GM18861 (cell line): ENCODE measurements around the gene MAZ.
"Not testable (repeated sequence)": the region's sequence is repeated elsewhere in the genome, so short reads cannot be mapped to it uniquely, and the experiment has no call there.

Source experiments
- ATAC-seq: cut with Tn5 transposase; IDR thresholded peaks from one replicate; pipeline ENCODE4 v1.9.1; 2021; ENCODE audit not compliant: unreplicated experiment

Gene MAZ

DNA sequence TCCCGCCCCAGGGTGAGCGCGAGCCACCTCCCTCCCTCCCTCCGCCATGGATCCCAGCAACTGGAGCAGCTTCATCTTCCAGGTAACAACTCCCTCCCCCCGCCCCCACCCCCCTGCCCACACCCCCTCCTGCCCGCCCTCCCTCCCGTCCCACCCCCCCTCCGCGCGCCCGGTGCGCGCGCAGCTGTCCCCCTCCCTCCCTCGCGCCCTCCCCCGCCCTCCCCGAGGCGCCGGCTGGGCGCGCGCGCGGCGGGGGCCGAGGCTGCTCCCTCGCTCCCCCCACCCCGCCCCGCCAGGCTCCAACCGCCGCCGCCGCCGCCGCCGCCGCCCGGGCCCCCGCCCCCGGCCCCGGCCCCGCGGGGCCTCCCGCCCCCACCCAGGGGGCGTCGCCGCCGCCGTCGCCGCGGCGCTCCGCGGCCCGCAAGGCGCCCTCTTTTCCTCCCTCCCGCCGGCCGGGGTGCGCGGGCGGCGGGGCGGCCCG lies at the start of gene MAZ:
MAZ (plus strand) TSS at position 431 of the 481 bp plus-strand sequence. CDS start 173 bp downstream, outside the sequence.
- no peak for ATAC-seq

DNA sequence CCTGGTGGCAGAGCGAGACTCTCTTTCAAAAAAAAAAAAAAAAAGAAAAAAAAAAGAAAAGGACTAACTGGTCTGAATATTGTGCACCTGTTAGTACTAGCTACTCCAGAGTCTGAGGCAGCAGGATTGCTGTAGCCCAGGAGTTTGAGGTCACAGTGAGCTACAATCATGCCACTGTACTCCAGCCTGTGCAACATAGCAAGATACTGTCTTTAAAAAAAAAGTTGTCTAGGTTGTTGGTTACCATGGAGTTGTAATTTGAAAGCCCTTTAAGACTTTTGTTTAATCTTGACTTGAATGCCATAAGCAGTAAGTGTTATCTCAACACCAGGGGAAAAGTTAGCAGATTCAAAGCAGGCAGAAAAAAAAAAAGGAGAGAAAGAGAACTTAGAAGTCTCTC lies 49.7 kb upstream of the MAZ start:
- no peak for ATAC-seq

DNA sequence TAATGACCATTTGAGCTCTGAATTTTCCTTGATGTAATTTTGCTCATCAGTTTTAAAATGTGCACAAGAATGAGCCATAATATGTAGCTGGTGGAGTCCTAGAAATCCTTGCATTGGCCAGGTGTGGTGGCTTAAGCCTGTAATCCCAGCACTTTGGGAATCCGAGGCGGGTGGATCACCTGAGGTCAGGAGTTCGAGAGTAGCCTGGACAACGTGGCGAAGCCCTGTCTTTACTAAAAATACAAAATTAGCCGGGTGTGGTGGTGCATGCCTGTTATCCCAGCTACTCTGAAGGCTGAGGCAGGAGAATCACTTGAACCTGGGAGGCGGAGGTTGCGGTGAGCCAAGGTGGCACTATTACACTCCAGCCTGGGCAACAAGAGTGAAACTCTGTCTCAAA lies 49.2 kb upstream of the MAZ start:
- ATAC-seq: not testable (repeated sequence)

DNA sequence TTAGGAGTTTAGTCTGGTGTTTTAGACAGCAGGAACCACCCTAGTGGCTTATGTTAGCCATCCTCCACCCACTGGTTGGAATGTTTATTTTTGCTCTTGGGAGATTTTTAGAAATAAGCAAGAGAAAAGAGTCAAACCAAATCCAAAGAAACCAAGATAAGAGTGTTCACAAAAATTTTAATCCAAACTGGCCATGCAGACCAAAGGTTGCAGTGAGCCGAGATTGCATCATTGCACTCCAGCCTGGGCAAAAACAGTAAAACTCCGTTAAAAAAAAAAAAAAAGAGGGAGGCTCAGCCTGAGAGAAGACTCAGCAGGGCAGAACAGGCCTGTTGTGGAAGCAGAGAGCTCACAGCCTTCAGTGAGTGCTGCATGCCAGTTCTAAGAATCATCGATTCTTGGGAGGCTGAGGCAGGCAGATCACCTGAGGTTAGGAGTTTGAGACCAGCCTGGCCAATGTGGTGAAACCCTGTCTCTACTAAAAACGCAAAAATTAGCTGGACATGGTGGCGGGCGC lies 48.3 kb upstream of the MAZ start:
- no peak for ATAC-seq

DNA sequence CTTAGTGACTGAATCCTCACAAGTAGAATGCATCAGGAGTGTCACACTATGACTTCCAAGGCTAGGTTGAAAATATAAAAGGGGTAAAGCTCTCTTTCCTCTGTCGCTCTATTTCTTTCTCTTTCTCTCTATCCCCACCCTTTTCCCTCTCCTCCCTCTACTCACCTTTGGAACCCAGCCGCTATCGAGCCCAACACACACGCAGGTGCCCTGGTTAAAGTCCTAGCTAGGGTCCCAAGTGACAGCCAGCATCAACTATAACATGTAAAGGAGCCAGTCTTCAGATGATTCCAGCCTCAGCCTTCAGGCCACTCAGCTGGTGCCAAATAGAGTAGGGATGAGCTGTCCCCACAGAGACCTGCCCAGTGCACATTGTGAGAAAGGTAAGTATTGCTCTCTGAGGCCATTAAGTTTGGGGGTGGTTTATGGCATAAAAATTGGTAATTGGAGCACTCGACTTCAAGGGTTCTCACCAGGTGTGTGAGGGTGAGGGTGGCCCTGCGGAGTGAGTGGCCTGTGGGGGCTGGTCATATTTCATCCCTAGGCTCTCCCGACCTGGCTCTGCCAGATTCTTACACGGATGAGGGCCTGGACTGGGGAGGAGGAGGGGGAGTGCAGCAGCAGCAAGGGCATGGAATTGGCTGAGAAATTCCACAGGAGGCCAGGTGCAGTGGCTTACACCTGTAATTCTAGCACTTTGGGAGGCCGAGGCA lies 45.6 kb upstream of the MAZ start:
- no peak for ATAC-seq

DNA sequence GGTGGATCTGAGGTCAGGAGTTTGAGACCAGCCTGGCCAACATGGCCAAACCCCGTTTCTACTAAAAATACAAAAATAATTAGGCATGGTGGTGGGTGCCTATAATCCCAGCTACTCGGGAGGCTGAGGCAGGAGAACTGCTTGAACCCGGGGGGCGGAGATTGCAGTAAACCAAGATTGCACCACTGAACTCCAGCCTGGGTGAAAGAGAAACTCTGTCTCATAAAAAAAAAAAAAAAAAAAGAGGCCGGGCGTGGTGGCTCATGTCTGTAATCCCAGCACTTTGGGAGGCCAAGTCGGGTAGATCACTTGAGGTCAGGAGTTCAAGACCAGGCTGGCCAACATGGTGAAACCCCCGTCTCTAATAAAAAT lies 45.1 kb upstream of the MAZ start:
- not testable (repeated sequence) for ATAC-seq

DNA sequence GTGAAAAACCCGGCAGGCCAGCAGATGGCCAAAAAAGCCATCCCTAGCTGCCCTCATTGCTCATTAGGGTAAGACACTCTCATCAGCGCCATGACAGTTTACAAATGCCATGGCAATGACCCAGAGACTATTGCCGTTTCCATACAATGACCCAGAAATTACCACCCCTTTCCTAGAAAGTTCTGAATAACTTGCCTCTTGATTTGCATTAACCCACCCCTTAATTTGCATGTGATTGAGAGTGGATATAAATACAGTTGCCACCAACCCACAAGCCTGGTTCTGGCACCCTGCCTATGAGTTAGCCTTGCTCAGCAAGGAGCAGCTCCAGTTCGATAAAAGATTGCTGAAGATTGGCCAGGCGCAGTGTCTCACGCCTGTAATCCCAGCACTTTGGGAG lies 44.4 kb upstream of the MAZ start:
- no peak for ATAC-seq

DNA sequence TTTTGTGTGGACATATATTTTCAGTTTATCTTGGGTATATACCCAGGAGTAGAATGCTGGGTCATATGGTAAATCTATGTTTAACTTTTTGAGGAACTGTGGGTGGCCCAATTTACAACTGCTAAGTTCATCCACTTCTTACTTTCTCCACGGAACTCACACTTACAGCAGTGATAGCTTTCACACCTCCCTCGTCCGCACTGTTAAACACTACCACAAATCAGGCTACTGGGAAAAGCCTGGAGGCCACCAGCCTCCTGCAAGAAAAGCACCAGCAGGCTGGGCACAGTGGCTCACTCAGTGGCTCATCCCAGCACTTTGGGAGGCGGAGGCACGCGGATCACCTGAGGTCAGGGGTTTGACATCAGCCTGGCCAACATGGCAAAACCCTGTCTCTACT lies 43.0 kb upstream of the MAZ start:
- ATAC-seq: no peak

DNA sequence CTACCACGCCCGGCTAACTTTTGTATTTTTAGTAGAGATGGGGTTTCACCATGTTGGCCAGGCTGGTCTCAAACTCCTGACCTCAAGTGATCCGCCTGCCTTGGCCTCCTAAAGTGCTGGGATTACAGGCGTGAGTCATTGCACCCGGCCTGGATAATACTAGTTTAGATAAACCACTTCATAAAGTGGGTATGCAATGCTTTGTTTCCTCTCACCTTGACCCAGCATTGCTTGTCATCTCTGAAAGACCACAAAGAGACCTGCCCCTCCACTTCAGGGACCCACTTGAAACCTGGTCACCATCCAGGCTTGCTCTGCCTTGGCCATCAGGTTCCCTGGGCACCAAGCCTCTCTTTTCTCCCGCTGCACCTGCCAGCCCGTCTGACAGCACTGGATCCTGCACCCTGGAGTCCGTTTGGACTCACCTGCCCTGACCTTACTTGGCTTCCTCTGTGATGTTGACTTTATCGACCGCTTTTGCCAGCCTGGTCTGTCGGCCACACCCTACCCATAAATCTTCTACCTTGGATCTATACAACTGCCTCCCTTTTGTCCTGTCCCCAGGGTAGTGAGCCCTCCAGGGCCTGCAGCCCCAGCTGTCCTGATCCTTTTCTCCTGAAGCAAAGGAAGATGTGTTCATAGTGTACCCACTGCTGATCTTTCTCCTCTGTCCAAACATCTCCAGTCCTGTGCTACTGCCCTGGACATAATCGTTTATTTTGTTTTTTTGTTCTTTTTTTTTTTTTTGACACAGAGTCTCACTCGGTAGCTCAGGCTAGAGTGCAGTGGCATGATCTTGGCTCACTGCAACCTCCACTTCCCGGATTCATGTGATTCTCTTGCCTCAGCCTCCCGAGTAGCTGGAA lies 40.9 kb upstream of the MAZ start:
- ATAC-seq: no peak

DNA sequence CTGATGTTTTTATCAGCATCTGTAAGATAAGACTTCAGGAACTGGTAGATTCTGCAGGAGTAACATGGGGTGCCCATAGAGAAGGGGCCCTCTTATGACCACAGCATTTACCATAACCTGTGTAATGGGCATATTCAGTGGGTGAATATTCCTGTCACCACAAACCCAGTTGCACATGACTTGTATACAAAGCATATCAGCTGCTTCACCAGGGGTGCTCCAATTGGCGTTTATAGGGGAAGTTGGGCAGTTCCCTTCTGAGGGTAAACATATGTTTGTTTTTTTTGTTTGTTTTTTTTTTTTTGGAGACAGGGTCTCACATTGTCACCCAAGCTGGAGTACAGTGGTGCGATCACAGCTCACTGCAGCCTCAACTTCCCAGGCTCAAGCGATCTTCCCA lies 39.8 kb upstream of the MAZ start:
- no peak for ATAC-seq

DNA sequence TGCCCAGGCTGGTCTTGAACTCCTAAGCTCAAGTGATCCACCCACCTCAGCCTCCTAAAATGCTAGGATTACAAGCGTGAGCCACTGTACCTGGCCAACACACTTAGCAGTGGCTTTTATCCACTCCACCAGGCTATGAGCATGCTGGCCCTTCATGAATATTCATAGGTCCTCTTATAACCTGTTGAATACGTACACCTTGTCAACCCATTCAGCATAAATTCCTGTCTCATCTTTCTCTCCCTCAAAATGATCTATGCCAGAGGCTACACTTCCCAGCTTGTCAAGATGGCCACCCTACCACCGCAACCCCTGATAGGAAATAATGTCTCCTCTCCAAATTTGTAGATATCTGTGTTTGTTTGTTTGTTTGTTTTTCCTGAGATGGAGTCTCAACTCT lies 39.3 kb upstream of the MAZ start:
- ATAC-seq: no peak

DNA sequence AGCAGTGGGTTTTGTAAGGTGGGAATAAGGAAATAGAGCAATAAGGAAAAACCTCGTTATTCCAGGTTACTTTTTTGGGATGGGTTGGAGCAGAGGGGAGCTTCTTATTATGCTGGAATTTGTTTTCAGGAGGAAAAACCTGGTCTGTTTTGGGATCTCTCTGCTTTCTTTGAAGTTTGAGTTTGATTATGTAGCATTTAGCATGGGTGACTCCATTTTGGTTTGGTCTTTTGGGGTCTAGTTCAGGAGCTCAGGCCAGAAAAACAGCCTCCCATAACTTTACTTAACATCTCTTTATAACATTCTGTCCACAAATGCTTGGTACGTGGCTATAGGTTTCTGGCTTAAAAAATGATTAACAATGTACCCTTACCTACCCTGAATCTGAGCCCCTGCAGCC lies 36.8 kb upstream of the MAZ start:
- no peak for ATAC-seq

DNA sequence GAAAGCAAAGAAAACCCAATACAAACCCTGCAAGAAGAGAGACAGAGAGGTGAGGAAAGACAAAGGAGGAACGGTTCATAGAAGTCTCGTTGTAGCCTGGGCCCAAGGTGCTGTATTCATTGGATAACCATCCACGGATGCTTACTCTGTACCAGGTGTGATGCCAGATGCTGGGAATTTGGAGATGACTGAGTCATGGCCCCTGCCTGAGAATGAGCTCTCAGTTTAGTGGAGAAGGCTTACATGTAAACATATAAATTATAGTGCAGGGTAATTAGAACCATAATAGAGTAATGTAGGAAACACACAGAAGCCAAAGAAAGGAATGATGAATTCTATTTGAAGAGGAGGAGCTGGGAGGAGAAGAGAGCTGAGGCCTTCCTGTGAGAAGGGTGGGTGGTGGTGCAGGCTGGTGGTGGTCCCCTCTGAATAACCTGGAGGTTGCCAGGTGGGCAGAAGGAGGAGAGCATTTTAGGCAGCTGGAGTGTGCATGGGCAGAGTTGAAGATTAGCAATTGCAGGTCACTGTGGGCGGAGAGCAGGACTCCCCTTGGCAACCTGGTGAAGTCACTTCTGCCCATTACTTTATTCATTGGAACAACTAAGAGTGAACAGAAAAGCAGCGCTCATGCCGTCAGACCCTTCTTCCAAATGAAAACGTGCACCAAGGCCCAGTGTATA lies 35.9 kb upstream of the MAZ start:
- no peak for ATAC-seq

DNA sequence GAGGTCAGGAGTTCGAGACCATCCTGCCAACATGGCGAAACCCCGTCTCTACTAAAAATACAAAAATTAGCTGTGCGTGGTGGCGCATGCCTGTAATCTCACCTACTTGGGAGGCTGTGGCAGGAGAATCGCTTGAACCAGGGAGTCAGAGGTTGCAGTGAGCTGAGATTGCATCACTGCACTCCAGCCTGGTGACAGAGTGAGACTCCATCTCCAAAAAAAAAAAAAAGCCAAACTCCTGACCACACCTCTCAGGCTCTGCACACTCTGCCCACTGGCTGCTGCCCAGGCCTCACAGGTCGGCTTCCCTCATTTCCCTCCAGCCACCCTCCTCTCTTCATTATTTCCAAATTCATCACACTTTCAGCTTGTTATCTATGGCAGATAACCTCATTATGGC lies 34.0 kb upstream of the MAZ start:
- ATAC-seq: not testable (repeated sequence)

DNA sequence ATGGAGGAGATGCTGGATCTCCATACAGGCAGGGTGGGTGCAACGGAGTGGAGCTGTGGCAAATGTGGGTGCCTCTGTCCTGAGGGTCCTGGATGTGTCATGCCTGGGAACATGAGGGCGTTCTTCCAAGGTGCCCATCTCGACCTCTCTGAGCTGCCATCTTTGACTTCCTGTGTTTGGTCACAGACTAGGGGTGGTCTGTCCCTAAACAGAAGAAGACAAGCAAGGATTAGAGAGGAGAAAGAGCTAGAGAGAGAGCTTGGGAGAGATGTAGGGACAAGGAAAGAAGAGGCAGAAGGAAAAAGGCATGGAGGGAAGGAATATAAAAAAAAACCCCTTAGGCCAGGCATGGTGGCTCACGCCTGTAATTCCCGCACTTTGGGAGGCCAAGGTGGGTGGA lies 31.6 kb upstream of the MAZ start:
- no peak for ATAC-seq

DNA sequence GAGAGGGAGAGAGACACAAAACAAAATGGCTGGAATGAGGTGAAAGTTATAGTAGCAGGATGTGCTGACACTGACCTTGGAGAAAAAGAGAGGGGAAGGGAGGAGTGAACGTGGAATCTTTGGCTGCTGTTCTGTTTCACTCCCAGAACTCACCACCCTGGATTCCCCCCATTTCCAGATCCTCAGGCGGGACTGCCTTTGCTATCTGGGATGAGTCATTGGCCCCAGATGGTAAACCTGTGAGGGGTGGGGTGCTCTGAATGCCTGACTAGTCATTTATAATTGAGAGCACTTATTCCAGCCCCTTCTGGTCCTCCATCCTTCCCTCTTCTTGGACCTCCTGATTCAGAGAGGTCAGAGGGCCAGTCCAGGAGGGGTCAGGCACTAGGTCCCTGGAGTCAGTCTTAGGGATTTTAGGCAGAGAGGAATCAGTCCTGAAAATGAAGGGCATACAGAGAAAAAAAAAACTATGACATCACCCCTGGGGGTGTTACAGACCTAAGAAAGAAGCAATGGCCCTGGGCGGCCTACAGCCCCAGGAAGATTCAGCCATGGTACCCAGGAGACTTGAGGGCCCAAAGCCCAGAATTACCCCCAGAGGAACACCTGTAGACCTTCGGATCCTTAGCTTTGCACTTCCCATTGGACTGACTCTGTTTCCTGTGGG lies 30.5 kb upstream of the MAZ start:
- no peak for ATAC-seq

DNA sequence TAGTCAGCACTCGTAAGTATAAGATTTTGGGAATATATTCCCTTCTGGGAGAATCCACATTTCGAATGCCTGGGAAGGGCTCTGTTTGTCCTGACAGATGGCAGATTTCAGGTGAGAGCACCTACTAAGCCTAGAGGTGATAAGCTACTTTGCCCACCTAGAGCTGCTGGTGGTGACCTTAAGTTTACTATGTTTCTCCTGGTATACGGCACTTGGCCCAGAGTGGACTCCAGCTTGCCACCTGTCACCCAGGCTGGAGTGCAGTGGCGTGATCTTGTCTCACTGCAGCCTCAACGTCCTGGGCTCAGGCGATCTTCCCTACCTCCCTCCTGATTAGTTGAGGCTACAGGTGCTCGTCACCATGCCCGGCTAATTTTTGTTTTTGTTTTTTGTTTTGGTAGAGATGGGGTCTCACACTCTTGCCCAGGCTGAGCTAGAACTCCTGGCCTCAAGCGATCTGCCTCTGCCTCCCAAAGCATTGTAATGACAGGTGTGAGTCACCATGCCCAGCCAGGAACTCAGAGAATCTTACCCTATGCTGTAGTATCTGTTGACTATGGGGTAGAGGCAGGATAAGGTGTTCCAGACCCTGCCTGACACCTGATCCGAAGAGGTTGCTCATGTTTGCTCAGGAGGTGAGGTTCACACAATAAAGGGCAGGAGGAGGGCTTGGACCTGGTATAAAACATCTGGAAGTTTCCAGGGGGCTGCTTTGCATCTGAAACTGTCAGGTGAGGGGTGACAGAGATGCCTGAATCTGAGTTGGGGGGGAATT lies 28.6 kb upstream of the MAZ start, which contains the start of gene ZG16:
ZG16 (plus strand) TSS at position 681 of the 775 bp plus-strand sequence. CDS start 1,011 bp downstream, outside the sequence.
- ATAC-seq: no peak

DNA sequence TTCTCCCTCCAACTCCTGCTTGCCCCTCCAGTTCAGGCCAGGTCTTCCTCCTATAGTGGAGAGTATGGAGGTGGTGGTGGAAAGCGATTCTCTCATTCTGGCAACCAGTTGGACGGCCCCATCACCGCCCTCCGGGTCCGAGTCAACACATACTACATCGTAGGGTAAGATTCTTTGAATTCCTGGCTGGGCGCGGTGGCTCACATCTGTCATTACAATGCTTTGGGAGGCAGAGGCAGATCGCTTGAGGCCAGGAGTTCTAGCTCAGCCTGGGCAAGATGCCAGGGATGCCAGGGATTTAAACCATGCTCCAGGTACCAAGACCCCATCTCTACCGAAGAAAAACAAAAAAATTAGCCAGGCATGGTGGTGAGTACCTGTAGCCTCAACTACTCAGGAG lies 26.9 kb upstream of the MAZ start:
- ATAC-seq: no peak

DNA sequence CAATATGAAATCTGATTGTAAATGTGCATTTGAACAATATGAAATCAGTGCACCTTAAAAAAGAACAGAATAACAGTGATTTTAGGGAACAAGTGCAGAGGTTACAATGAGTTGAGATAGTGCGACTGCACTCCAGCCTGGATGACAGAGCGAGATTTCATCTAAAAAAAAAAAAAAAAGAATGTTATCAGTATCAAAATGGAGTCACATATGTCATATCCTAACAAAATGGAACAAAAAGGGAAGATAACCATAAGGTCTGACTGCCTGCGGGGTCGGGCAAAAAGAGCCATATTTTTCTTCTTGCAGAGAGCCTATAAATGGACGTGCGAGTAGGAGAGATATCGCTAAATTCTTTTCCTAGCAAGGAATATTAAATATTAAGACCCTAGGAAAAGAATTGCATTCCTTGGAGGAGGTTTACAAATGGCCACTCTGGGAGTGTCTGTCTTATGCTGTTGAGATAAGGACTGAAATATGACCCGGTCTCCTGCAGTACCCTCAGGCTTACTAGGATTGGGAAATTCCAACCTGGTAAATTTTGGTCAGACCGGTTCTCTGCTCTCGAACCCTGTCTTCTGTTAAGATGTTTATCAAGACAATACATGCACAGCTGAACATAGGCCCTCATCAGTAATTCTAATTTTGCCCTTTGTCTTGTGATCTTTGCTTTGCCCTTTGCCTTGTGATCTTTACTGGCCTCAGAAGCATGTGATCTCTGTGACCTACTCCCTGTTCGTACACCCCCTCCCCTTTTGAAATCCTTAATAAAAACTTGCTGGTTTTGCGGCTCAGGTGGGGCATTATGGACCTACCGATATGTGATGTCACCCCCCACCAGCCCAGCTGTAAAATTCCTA lies 23.0 kb upstream of the MAZ start:
- not testable (repeated sequence) for ATAC-seq
